SU-DHL-6 (cell line): Measurements from ENCODE around the gene KLF11.

Source experiments
- H2AFZ ChIP-seq: fragments of 200-600 bp; sonication (generic); 2 replicates; pipeline ENCODE4 v1.6.1; 2014; ENCODE audit warnings: low read depth, mild to moderate bottlenecking, moderate library complexity, mixed read lengths, antibody characterized with exemption, low read length; ENCODE audit not compliant: severe bottlenecking
- H3F3A ChIP-seq: fragments of 200-600 bp; shearing (Covaris generic); 2 replicates; pipeline ENCODE4 v1.6.0; 2016; ENCODE audit warnings: antibody characterized with exemption, mild to moderate bottlenecking; ENCODE audit not compliant: insufficient read depth
- H3K27ac ChIP-seq: fragments of 200-600 bp; sonication (generic); 2 replicates; pipeline ENCODE4 v1.5.1; 2016; ENCODE audit warnings: low read depth, mild to moderate bottlenecking, low read length, moderate library complexity, mixed read lengths
- H3K27me3 ChIP-seq: fragments of 200-600 bp; sonication (generic), shearing (Covaris generic); 2 replicates; pipeline ENCODE4 v1.6.0; 2014; ENCODE audit warnings: mild to moderate bottlenecking, low read length
- H3K36me3 ChIP-seq: fragments of 200-600 bp; sonication (generic); 2 replicates; pipeline ENCODE4 v1.6.1; 2014; ENCODE audit warnings: mild to moderate bottlenecking, low read length, mixed read lengths
- H3K4me2 ChIP-seq: fragments of 300-600, 200-600 bp; shearing (Covaris generic), sonication (generic); 2 replicates; pipeline ENCODE4 v1.6.0; 2014; ENCODE audit warnings: low read length, low read depth, mild to moderate bottlenecking; ENCODE audit not compliant: poor library complexity, severe bottlenecking
- H3K4me3 ChIP-seq: fragments of 200-600 bp; sonication (generic); 2 replicates; pipeline ENCODE4 v1.5.1; 2014; ENCODE audit warnings: antibody characterized with exemption, low read length, mild to moderate bottlenecking, mixed read lengths; ENCODE audit not compliant: insufficient read depth, poor library complexity, severe bottlenecking
- H3K79me2 ChIP-seq: fragments of 200-600 bp; sonication (generic); 2 replicates; pipeline ENCODE4 v1.6.1; 2014; ENCODE audit warnings: mild to moderate bottlenecking, low read length, moderate library complexity; ENCODE audit not compliant: insufficient read depth
- H3K9ac ChIP-seq: fragments of 200-600 bp; sonication (generic); 2 replicates; pipeline ENCODE4 v1.7.0; 2014; ENCODE audit warnings: mild to moderate bottlenecking, low read length
- H3K9me2 ChIP-seq: fragments of 200-600 bp; sonication (generic); replicated peaks from 2 replicates; pipeline ENCODE4 v1.6.1; 2014; ENCODE audit warnings: low read length; ENCODE audit not compliant: insufficient read depth
- H3K9me3 ChIP-seq: fragments of 200-600 bp; sonication (generic); 2 replicates; pipeline ENCODE4 v1.6.1; 2014; ENCODE audit warnings: low read length, mixed read lengths; ENCODE audit not compliant: insufficient read depth
- H4K20me1 ChIP-seq: fragments of 200-600 bp; sonication (generic); 2 replicates; pipeline ENCODE4 v1.6.1; 2014; ENCODE audit warnings: low read depth, mild to moderate bottlenecking, antibody characterized with exemption, low read length, moderate library complexity, mixed read lengths
- CTCF ChIP-seq: fragments of 200-600 bp; sonication (generic); IDR thresholded peaks from one replicate; pipeline ENCODE4 v1.5.1; 2017; ENCODE audit warnings: antibody characterized with exemption, mild to moderate bottlenecking, low read length, moderate library complexity; ENCODE audit not compliant: insufficient read depth, poor library complexity, severe bottlenecking
- EZH2phosphoT487 ChIP-seq: fragments of 200-600 bp; sonication (generic), shearing (Covaris generic); conservative IDR thresholded peaks from 2 replicates; pipeline ENCODE4 v1.6.1; 2018; ENCODE audit warnings: mild to moderate bottlenecking, antibody characterized with exemption, low read length, moderate library complexity, mixed read lengths

KLF11 gene

GRCh38 chr2:10052216-10052615 lies 8.9 kb downstream of the KLF11 start:
- H4K20me1 ChIP-seq = no peaks in the 10 kb centered on the region
- TF ChIP-seq EZH2phosphoT487 (no peak), CTCF (no peak)
- H3K27me3 ChIP-seq = no peaks in the 10 kb centered on the region
- no peaks in the 10 kb centered on the region for H3K79me2 ChIP-seq
- H3F3A ChIP-seq = no peaks in the 10 kb centered on the region
- no peaks in the 10 kb centered on the region for H3K9me2 ChIP-seq
- H3K9ac ChIP-seq = no peak overlapping the region
- no peak overlapping the region for H3K4me3 ChIP-seq
- H2AFZ ChIP-seq = no peak overlapping the region
- H3K36me3 ChIP-seq = no peaks in the 10 kb centered on the region
- no peak overlapping the region for H3K27ac ChIP-seq
- H3K9me3 ChIP-seq = no peaks in the 10 kb centered on the region
- H3K4me2 ChIP-seq = no peak overlapping the region

DNA sequence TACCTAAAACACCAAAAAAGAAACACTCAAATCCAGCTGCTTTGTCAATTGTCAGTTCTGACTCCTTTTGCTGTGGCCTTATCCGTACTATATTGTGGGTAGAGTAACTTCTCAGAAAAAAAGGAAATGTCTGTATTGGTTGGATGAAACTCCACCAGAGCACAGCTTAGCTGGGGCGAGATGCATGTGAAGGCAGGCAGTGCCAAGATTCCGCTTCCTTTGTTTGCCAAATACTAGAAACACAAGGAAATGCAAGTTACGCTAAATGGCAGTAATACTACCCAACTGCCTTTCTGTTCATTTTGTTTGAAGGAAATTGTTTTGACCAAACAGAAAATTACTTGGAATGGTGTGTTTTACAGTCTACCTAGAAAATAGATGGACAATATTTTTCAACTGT lies 10.0 kb downstream of the KLF11 start:
- Histone ChIP-seq H3K36me3 (no peaks in the 10 kb centered on the region), H3K27me3 (no peaks in the 10 kb centered on the region), H3K4me3 (no peak overlapping the region), H3K9me3 (no peaks in the 10 kb centered on the region), H3K9ac (no peak overlapping the region), H3K4me2 (no peak overlapping the region), H3K9me2 (no peaks in the 10 kb centered on the region), H3K79me2 (no peaks in the 10 kb centered on the region), H2AFZ (no peak overlapping the region), H3K27ac (no peak overlapping the region), H3F3A (no peaks in the 10 kb centered on the region), H4K20me1 (no peaks in the 10 kb centered on the region)
- TF ChIP-seq CTCF (no peak), EZH2phosphoT487 (no peak)

DNA sequence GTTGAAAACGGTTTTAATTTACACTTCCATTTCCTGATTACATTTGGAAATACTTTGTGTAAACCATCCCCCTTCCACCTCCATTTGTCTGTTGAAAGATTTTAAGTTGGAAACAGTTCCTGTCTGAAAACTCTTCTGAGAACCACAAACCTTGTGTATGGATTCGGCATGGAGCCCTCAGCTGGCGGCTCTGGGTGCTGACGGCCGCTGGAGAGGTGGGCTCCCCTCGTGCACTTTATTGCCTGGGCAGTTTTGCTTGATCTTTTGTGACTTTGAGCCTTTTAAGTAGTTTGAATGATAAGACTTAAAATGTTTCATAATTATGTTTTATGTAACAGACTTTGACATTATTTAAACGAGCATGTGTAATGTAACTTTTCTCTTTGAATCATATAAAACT lies 11.1 kb downstream of the KLF11 start:
- Histone ChIP-seq H3K4me2 (no peak overlapping the region), H4K20me1 (no peaks in the 10 kb centered on the region), H3F3A (no peaks in the 10 kb centered on the region), H3K9me2 (no peaks in the 10 kb centered on the region), H3K36me3 (no peaks in the 10 kb centered on the region), H2AFZ (no peak overlapping the region), H3K9ac (no peak overlapping the region), H3K4me3 (no peak overlapping the region), H3K79me2 (no peaks in the 10 kb centered on the region), H3K27ac (no peak overlapping the region), H3K9me3 (no peaks in the 10 kb centered on the region), H3K27me3 (no peaks in the 10 kb centered on the region)
- no peak for TF ChIP-seq EZH2phosphoT487
- no peak for TF ChIP-seq CTCF

- Histone ChIP-seq H3F3A (no peaks in the 10 kb centered on the region), H2AFZ (no peak overlapping the region), H3K27ac (no peak overlapping the region), H3K9ac (no peak overlapping the region), H3K79me2 (no peaks in the 10 kb centered on the region), H4K20me1 (no peaks in the 10 kb centered on the region), H3K9me2 (no peaks in the 10 kb centered on the region), H3K4me2 (no peak overlapping the region), H3K4me3 (no peak overlapping the region), H3K36me3 (no peaks in the 10 kb centered on the region), H3K27me3 (no peaks in the 10 kb centered on the region), H3K9me3 (no peaks in the 10 kb centered on the region)
- TF ChIP-seq CTCF (no peak), EZH2phosphoT487 (no peak)
Measured at GRCh38 chr2:10054976-10055375, 11.6 kb downstream of the KLF11 start.
